SK-N-SH (cell line): ENCODE results near the gene SLC25A30.

Experiments used
- CHD2 ChIP-seq: fragments of 150-350 bp; IDR thresholded peaks from 2 replicates; pipeline ENCODE4 v1.6.1; 2018; ENCODE audit warnings: low read length; ENCODE audit not compliant: partially characterized antibody
- CTCF ChIP-seq: fragments of 200-600 bp; sonication (generic); IDR thresholded peaks from 2 replicates; pipeline ENCODE4 v1.6.1; 2017; ENCODE audit warnings: antibody characterized with exemption, mild to moderate bottlenecking, moderate library complexity
- FOXM1 ChIP-seq: IDR thresholded peaks from 2 replicates; pipeline ENCODE4 v1.4.0; 2012; ENCODE audit warnings: low read depth, mild to moderate bottlenecking
- POLR2AphosphoS5 ChIP-seq: IDR thresholded peaks from 2 replicates; pipeline ENCODE4 v1.6.1; 2012; ENCODE audit warnings: low read depth, low read length
- RCOR1 ChIP-seq: fragments of 150-350 bp; IDR thresholded peaks from 2 replicates; pipeline ENCODE4 v1.6.1; 2017; ENCODE audit warnings: antibody characterized with exemption, low read length
- REST ChIP-seq: IDR thresholded peaks from 2 replicates; pipeline ENCODE4 v1.6.1; 2012; ENCODE audit warnings: mild to moderate bottlenecking, low read depth, low read length, moderate library complexity
- TCF12 ChIP-seq: IDR thresholded peaks from 2 replicates; pipeline ENCODE4 v1.4.0; 2012
- YY1 ChIP-seq: IDR thresholded peaks from 2 replicates; pipeline ENCODE4 v1.4.0; 2012; ENCODE audit warnings: low read depth, mild to moderate bottlenecking

- no peak for TF ChIP-seq RCOR1
- TF ChIP-seq POLR2AphosphoS5, result no peak
- no peak for TF ChIP-seq FOXM1
- no peak for TF ChIP-seq YY1
- no peak for TF ChIP-seq CHD2
- TF ChIP-seq REST, result no peak
- TF ChIP-seq CTCF, result no peak
- no peak for TF ChIP-seq TCF12
These were observed 32.1 kb downstream of the SLC25A30 start for GRCh38 chr13:45385907-45386553.
